HCT116 (cell line): Measurements from ENCODE around the gene KIAA0825. TPM values are rescaled to one million over a fixed set of nuclear protein-coding genes. Genes with fewer than 3 reads are reported as not detected.

Experiments
- ATAC-seq: fragments of 200-7000 bp; cut with Tn5 transposase; 2 replicates; pipeline ENCODE4 v1.9.1; 2020; ENCODE audit warnings: mild to moderate bottlenecking, moderate library complexity
- BruUV-seq: library from RNA; stranded (reverse); fragments of 400-500 nt; replicated peaks from 2 replicates; lab custom pipeline; 2021; lab: Mats Ljungman, UMichigan
- CTCF ChIA-PET: fragments of 300-600 bp; sonication (Branson Sonifier 250); formaldehyde crosslinking; loops from one replicate; lab custom pipeline; 2021; ENCODE audit warnings: antibody characterized with exemption; lab: Charles Lee
- POLR2A ChIA-PET: fragments of 300-600, 350-600 bp; sonication (Branson Sonifier 250); formaldehyde crosslinking; loops from one replicate; lab custom pipeline; 2021; ENCODE audit warnings: antibody characterized with exemption; lab: Charles Lee
- RAD21 ChIA-PET, 2 experiments: fragments of 300-600 bp; sonication (Branson Sonifier 250); formaldehyde crosslinking; loops; one replicate each; lab custom pipeline; 2023; ENCODE audit warnings: low total read pairs in 2 of 2; ENCODE audit not compliant: uncharacterized antibody in 2 of 2, unreplicated experiment in 2 of 2, low non-redundant PET in 1 of 2; lab: Charles Lee
- DNase-seq: peaks from one replicate; pipeline ENCODE4 v3.0.0-alpha.2; 2010; ENCODE audit warnings: low read depth, low spot score
- H2AFZ ChIP-seq: fragments of 200-600 bp; shearing (Covaris generic), sonication (generic); 2 replicates; pipeline ENCODE4 v1.6.1; 2017; ENCODE audit warnings: low read depth, mixed run types, mixed read lengths, antibody characterized with exemption, low read length; ENCODE audit not compliant: poor library complexity, severe bottlenecking
- H3K27ac ChIP-seq: 2 replicates; pipeline ENCODE4 v1.5.1; 2012; ENCODE audit warnings: low read depth, low read length
- H3K27me3 ChIP-seq: fragments of 200-600 bp; sonication (generic); 2 replicates; pipeline ENCODE4 v1.6.1; 2016; ENCODE audit warnings: mixed run types, low read length, mixed read lengths; ENCODE audit not compliant: insufficient read depth
- H3K36me3 ChIP-seq, 2 experiments: fragments of 200-500 bp in 1 of 2; fragments of 200-600 bp in 1 of 2; sonication (Bioruptor generic) in 1 of 2; sonication (generic) in 1 of 2; 2 replicates each; pipeline versions ENCODE4 v1.5.1 to v1.6.1; 2014 to 2016; ENCODE audit warnings: low read length in 2 of 2, inconsistent platforms in 1 of 2, mixed read lengths in 1 of 2, mixed run types in 1 of 2; ENCODE audit not compliant: insufficient read depth in 2 of 2, control insufficient read depth in 1 of 2
- H3K4me1 ChIP-seq, 2 experiments: fragments of 200-600 bp in 1 of 2; sonication (generic) in 1 of 2; 2 replicates each; pipeline versions ENCODE4 v1.5.1 to v1.6.1; 2012 to 2017; ENCODE audit warnings: low read length in 2 of 2, inconsistent platforms in 1 of 2, mild to moderate bottlenecking in 1 of 2, mixed read lengths in 1 of 2, mixed run types in 1 of 2, moderate library complexity in 1 of 2; ENCODE audit not compliant: insufficient read depth in 2 of 2, control insufficient read depth in 1 of 2
- H3K4me2 ChIP-seq: fragments of 200-600 bp; sonication (generic); 2 replicates; pipeline ENCODE4 v1.6.1; 2017; ENCODE audit warnings: mixed run types, low read length, mixed read lengths
- H3K4me3 ChIP-seq, 2 experiments: fragments of 200-600 bp in 1 of 2; sonication (generic) in 1 of 2; replicated peaks in 1 of 2; 2 replicates each; pipeline ENCODE4 v1.5.1; 2011 to 2016; ENCODE audit warnings: low read length in 2 of 2, control low read depth in 1 of 2, low read depth in 1 of 2, mild to moderate bottlenecking in 1 of 2, mixed read lengths in 1 of 2, mixed run types in 1 of 2
- H3K79me2 ChIP-seq: fragments of 200-600 bp; sonication (generic); 2 replicates; pipeline ENCODE4 v1.6.1; 2017; ENCODE audit warnings: mild to moderate bottlenecking, mixed run types, low read length, moderate library complexity, mixed read lengths; ENCODE audit not compliant: insufficient read depth
- H3K9ac ChIP-seq: fragments of 200-600 bp; sonication (generic); 2 replicates; pipeline ENCODE4 v1.6.1; 2016; ENCODE audit warnings: low read length, mixed read lengths
- H3K9me2 ChIP-seq: fragments of 200-600 bp; sonication (generic), shearing (Covaris generic); 2 replicates; pipeline ENCODE4 v1.6.1; 2017; ENCODE audit warnings: mixed run types, mild to moderate bottlenecking, moderate library complexity; ENCODE audit not compliant: insufficient read depth
- H3K9me3 ChIP-seq, 2 experiments: fragments of 200-500 bp in 1 of 2; fragments of 200-600 bp in 1 of 2; sonication (Bioruptor generic) in 1 of 2; sonication (generic) in 1 of 2; 2 replicates each; pipeline ENCODE4 v1.6.1; 2014 to 2017; ENCODE audit warnings: low read length in 2 of 2, mixed read lengths in 2 of 2, inconsistent platforms in 1 of 2, low read depth in 1 of 2, mild to moderate bottlenecking in 1 of 2, mixed run types in 1 of 2, moderate library complexity in 1 of 2; ENCODE audit not compliant: control insufficient read depth in 1 of 2, insufficient read depth in 1 of 2
- H4K20me1 ChIP-seq: fragments of 200-600 bp; sonication (generic), shearing (Covaris generic); 2 replicates; pipeline ENCODE4 v1.6.1; 2017; ENCODE audit warnings: mixed run types, mild to moderate bottlenecking, moderate library complexity; ENCODE audit not compliant: insufficient read depth
- CBX3 ChIP-seq: IDR thresholded peaks from 2 replicates; pipeline ENCODE4 v1.6.1; 2012; ENCODE audit warnings: low read depth
- CEBPB ChIP-seq: IDR thresholded peaks from 2 replicates; pipeline ENCODE4 v1.6.1; 2012; ENCODE audit warnings: low read depth
- EGR1 ChIP-seq: IDR thresholded peaks from 2 replicates; pipeline ENCODE4 v1.6.1; 2012; ENCODE audit warnings: low read depth
- ELF1 ChIP-seq: IDR thresholded peaks from 2 replicates; pipeline ENCODE4 v1.6.1; 2012; ENCODE audit warnings: low read depth, borderline replicate concordance
- EZH2 ChIP-seq: fragments of 200-600 bp; sonication (generic); IDR thresholded peaks from 2 replicates; pipeline ENCODE4 v1.6.1; 2017; ENCODE audit warnings: antibody characterized with exemption, mixed run types
- EZH2phosphoT487 ChIP-seq: fragments of 200-600 bp; IDR thresholded peaks from 2 replicates; pipeline ENCODE4 v1.6.1; 2018; ENCODE audit warnings: antibody characterized with exemption, borderline replicate concordance
- FOSL1 ChIP-seq: IDR thresholded peaks from 2 replicates; pipeline ENCODE4 v1.6.1; 2012; ENCODE audit warnings: low read depth
- JUND ChIP-seq: IDR thresholded peaks from 2 replicates; pipeline ENCODE4 v1.6.1; 2012
- POLR2A ChIP-seq: IDR thresholded peaks from 2 replicates; pipeline ENCODE4 v1.7.0; 2011; ENCODE audit warnings: borderline replicate concordance; ENCODE audit not compliant: insufficient read depth, insufficient read length; ENCODE audit errors: extremely low read depth
- POLR2AphosphoS5 ChIP-seq: IDR thresholded peaks from 2 replicates; pipeline ENCODE4 v1.6.1; 2011; ENCODE audit warnings: mild to moderate bottlenecking, low read depth, low read length, moderate library complexity
- RAD21 ChIP-seq: IDR thresholded peaks from 2 replicates; pipeline ENCODE4 v1.6.1; 2012; ENCODE audit warnings: low read depth, mild to moderate bottlenecking
- SIN3A ChIP-seq: IDR thresholded peaks from 2 replicates; pipeline ENCODE4 v1.6.1; 2012; ENCODE audit warnings: low read depth
- SP1 ChIP-seq: IDR thresholded peaks from 2 replicates; pipeline ENCODE4 v1.6.1; 2012; ENCODE audit warnings: low read depth
- SRF ChIP-seq: IDR thresholded peaks from 2 replicates; pipeline ENCODE4 v1.6.1; 2012; ENCODE audit warnings: low read depth
- YY1 ChIP-seq: IDR thresholded peaks from 2 replicates; pipeline ENCODE4 v1.6.1; 2011; ENCODE audit warnings: low read length, low read depth, moderate library complexity, mild to moderate bottlenecking; ENCODE audit not compliant: insufficient replicate concordance; ENCODE audit errors: extremely low read depth
- ZFX ChIP-seq: fragments of 450-650 bp; IDR thresholded peaks from 2 replicates; pipeline ENCODE4 v1.6.1; 2017
- ZNF274 ChIP-seq: fragments of 200-500 bp; sonication (Bioruptor generic); IDR thresholded peaks from 2 replicates; pipeline ENCODE4 v1.6.1; 2014; ENCODE audit warnings: mild to moderate bottlenecking, low read depth, low read length, inconsistent platforms
- intact Hi-C: fragments of 100-400 bp; cut with micrococcal nuclease; formaldehyde crosslinking; loops from 2 replicates; pipeline ENCODE4 v1.10.0; 2022
- total RNA-seq: library from RNA; stranded (reverse); gene quantifications from one replicate; pipeline ENCODE4 v1.2.1, GENCODE V29; 2021; ENCODE audit not compliant: unreplicated experiment
- TF ChIP-seq, protein P1 (sequence below), 3 experiments: fragments of 200-600 bp in 1 of 3; sonication (generic) in 1 of 3; IDR thresholded peaks in 2 of 3; conservative IDR thresholded peaks in 1 of 3; 2 replicates each; pipeline ENCODE4 v1.5.1; 2012 to 2017; ENCODE audit warnings: low read depth in 2 of 3, low read length in 2 of 3, antibody characterized with exemption in 1 of 3, borderline replicate concordance in 1 of 3, control low read depth in 1 of 3, mild to moderate bottlenecking in 1 of 3, mixed read lengths in 1 of 3, mixed run types in 1 of 3, moderate library complexity in 1 of 3; ENCODE audit not compliant: insufficient read depth in 1 of 3
- TF ChIP-seq, protein P2 (sequence below): IDR thresholded peaks from 2 replicates; pipeline ENCODE4 v1.6.1; 2012; ENCODE audit warnings: low read depth
- TF ChIP-seq, protein P3 (sequence below): IDR thresholded peaks from 2 replicates; pipeline ENCODE4 v1.6.1; 2012
- TF ChIP-seq, protein P4 (sequence below): IDR thresholded peaks from 2 replicates; pipeline ENCODE4 v1.6.1; 2012

Gene KIAA0825
- total RNA-seq, 1 experiment from 2014 or later: 1.4 TPM

DNA sequence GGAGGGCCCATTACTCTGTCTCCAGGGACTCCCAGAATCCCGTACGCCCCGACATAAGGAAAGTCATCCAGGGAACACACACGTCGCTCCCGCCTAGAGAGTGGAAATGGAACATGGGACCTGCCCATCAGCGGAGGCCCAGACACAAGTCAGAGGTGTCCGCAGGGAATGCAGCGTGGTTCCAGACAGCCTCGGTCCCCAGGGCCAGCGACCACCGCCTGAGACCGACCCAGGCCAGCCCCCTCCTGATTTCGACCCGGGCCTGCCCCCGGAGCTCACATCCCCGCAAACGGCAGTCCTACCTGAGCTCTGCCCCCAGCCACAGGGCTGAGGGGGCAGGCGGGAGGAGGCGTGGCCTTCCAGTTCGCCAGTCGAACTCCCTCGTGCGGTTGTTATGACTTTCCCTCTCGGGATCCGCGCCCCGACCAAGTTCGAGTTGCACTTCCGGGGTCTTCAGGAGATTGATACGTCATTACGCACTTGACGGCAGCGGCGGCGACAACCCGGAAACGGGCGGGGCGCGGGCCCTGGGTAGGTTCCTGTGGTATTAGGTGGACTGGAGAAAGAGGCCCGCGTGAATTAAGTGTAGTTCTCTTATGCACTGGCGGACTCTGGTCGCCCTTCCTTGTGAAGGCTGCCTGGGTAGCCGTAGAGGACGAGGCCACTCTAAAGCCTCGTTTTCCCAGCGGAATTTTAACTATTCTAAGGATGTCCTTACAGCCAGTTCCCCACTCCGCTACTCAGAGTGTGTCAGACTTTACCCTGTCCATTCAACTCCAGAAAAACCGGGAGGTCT is 507.0 kb downstream of the KIAA0825 start:
- ATAC-seq (peak; percentile 97), DNase-seq (peak; percentile 95)
- Histone ChIP-seq H3K9me3 (no peaks in the 10 kb centered on the region), H3K27ac (peak overlapping the region; percentile 66), H4K20me1 (no peaks in the 10 kb centered on the region), H3K79me2 (peaks cover 21% of the 10 kb centered on the region), H3K4me1 (peaks cover 0 to 15% of the 10 kb centered on the region in 2 experiments; a peak in 2 of 4 replicates), H3K27me3 (no peaks in the 10 kb centered on the region), H2AFZ (no peak overlapping the region), H3K36me3 (no peaks in the 10 kb centered on the region), H3K9ac (peak overlapping the region; percentile 72), H3K4me3 (peak overlapping the region; percentile 81 to 90), H3K9me2 (no peaks in the 10 kb centered on the region), H3K4me2 (peak overlapping the region; percentile 85)
- CTCF ChIA-PET: no interaction called here
- POLR2A ChIA-PET: no interaction called here
- RAD21 ChIA-PET: no interaction called here
- intact Hi-C loops: no loop called here
- BruUV-seq: TSS peak; percentile 67
- TF ChIP-seq SIN3A (peak; percentile 91), RAD21 (no peak), SRF (peak; percentile 48; the same call in 1 of the 2 replicates), ZNF274 (no peak), CBX3 (peak; percentile 84), JUND (no peak), ZFX (peak; percentile 60), EZH2phosphoT487 (no peak), YY1 (peak; percentile 49), ELF1 (peak; percentile 99), FOSL1 (no peak), CEBPB (no peak), EGR1 (peak; percentile 37; the same call in 1 of the 2 replicates), SP1 (peak; percentile 66), POLR2A (peak; percentile 44), EZH2 (no peak), POLR2AphosphoS5 (peak; percentile 86)
- TF ChIP-seq, protein P1, sequence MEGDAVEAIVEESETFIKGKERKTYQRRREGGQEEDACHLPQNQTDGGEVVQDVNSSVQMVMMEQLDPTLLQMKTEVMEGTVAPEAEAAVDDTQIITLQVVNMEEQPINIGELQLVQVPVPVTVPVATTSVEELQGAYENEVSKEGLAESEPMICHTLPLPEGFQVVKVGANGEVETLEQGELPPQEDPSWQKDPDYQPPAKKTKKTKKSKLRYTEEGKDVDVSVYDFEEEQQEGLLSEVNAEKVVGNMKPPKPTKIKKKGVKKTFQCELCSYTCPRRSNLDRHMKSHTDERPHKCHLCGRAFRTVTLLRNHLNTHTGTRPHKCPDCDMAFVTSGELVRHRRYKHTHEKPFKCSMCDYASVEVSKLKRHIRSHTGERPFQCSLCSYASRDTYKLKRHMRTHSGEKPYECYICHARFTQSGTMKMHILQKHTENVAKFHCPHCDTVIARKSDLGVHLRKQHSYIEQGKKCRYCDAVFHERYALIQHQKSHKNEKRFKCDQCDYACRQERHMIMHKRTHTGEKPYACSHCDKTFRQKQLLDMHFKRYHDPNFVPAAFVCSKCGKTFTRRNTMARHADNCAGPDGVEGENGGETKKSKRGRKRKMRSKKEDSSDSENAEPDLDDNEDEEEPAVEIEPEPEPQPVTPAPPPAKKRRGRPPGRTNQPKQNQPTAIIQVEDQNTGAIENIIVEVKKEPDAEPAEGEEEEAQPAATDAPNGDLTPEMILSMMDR (IDR thresholded peaks at IDR 0.05 in 2 of 3, conservative IDR thresholded peaks at IDR 0.05 in 1 of 3; ENCODE audit: borderline replicate concordance in 1 of 3, insufficient read depth in 1 of 3, low read depth in 2 of 3, low read length in 2 of 3): no peak
- TF ChIP-seq, protein P2, sequence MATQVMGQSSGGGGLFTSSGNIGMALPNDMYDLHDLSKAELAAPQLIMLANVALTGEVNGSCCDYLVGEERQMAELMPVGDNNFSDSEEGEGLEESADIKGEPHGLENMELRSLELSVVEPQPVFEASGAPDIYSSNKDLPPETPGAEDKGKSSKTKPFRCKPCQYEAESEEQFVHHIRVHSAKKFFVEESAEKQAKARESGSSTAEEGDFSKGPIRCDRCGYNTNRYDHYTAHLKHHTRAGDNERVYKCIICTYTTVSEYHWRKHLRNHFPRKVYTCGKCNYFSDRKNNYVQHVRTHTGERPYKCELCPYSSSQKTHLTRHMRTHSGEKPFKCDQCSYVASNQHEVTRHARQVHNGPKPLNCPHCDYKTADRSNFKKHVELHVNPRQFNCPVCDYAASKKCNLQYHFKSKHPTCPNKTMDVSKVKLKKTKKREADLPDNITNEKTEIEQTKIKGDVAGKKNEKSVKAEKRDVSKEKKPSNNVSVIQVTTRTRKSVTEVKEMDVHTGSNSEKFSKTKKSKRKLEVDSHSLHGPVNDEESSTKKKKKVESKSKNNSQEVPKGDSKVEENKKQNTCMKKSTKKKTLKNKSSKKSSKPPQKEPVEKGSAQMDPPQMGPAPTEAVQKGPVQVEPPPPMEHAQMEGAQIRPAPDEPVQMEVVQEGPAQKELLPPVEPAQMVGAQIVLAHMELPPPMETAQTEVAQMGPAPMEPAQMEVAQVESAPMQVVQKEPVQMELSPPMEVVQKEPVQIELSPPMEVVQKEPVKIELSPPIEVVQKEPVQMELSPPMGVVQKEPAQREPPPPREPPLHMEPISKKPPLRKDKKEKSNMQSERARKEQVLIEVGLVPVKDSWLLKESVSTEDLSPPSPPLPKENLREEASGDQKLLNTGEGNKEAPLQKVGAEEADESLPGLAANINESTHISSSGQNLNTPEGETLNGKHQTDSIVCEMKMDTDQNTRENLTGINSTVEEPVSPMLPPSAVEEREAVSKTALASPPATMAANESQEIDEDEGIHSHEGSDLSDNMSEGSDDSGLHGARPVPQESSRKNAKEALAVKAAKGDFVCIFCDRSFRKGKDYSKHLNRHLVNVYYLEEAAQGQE: no peak
- TF ChIP-seq, protein P3, sequence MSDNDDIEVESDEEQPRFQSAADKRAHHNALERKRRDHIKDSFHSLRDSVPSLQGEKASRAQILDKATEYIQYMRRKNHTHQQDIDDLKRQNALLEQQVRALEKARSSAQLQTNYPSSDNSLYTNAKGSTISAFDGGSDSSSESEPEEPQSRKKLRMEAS: peak; percentile 91
- TF ChIP-seq, protein P4, sequence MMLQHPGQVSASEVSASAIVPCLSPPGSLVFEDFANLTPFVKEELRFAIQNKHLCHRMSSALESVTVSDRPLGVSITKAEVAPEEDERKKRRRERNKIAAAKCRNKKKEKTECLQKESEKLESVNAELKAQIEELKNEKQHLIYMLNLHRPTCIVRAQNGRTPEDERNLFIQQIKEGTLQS: no peak
